K562 (cell line): ENCODE data around the gene PCSK5.

Source experiments
- CTCF ChIP-seq, 3 experiments: IDR thresholded peaks in 2 of 3; conservative IDR thresholded peaks in 1 of 3; 2 replicates each; pipeline ENCODE4 v1.5.1; 2011 to 2012; ENCODE audit warnings: low read length in 3 of 3, mild to moderate bottlenecking in 3 of 3, control low read depth in 2 of 3, improper control_type of control experiment in 1 of 3, inconsistent platforms in 1 of 3, low read depth in 1 of 3, mixed read lengths in 1 of 3, moderate library complexity in 1 of 3; ENCODE audit not compliant: insufficient read depth in 2 of 3
- ETS2 ChIP-seq: IDR thresholded peaks from 2 replicates; pipeline ENCODE4 v1.6.1; 2016; ENCODE audit warnings: borderline replicate concordance, missing genetic modification characterization, mild to moderate bottlenecking, moderate library complexity, missing compliant biosample characterization; ENCODE audit not compliant: poor library complexity, severe bottlenecking
- HIVEP1 ChIP-seq: fragments of 250-450 bp; sonication (Bioruptor Pico); IDR thresholded peaks from 2 replicates; pipeline ENCODE4 v1.4.0; 2020; ENCODE audit warnings: mild to moderate bottlenecking
- JUN ChIP-seq, 2 experiments: sonication (generic) in 1 of 2; formaldehyde crosslinking in 1 of 2; IDR thresholded peaks; 2 replicates each; pipeline versions ENCODE4 v1.6.1 to v1.8.0; 2012 to 2022; ENCODE audit warnings: borderline replicate concordance in 2 of 2, mild to moderate bottlenecking in 2 of 2, improper control_type of control experiment in 1 of 2, low read depth in 1 of 2, low read length in 1 of 2, missing genetic modification reagents in 1 of 2
- RAD21 ChIP-seq, 2 experiments: fragments of 250-450 bp in 1 of 2; fragments of 450-650 bp in 1 of 2; sonication (Bioruptor Pico) in 1 of 2; formaldehyde crosslinking in 1 of 2; IDR thresholded peaks in 1 of 2; conservative IDR thresholded peaks in 1 of 2; 2 replicates each; pipeline versions ENCODE4 v1.4.0 to v1.8.0; 2020 to 2022; ENCODE audit warnings: mild to moderate bottlenecking in 2 of 2, moderate library complexity in 1 of 2
- REST ChIP-seq, 2 experiments: fragments of 450-650 bp; formaldehyde crosslinking in 1 of 2; IDR thresholded peaks; 2 replicates each; pipeline versions ENCODE4 v1.4.0 to v1.6.1; 2014 to 2020; ENCODE audit warnings: mild to moderate bottlenecking in 2 of 2, borderline replicate concordance in 1 of 2, low read depth in 1 of 2
- SMAD2 ChIP-seq: fragments of 150-350 bp; IDR thresholded peaks from 2 replicates; pipeline ENCODE4 v1.6.1; 2014; ENCODE audit warnings: low read depth, mild to moderate bottlenecking, low read length
- TEAD4 ChIP-seq, 2 experiments: sonication (generic) in 1 of 2; formaldehyde crosslinking in 1 of 2; IDR thresholded peaks; 2 replicates each; pipeline versions ENCODE4 v1.6.1 to v1.8.0; 2012 to 2022; ENCODE audit warnings: borderline replicate concordance in 1 of 2, inconsistent platforms in 1 of 2, low read length in 1 of 2, mild to moderate bottlenecking in 1 of 2, missing genetic modification reagents in 1 of 2
- TOE1 ChIP-seq, 2 experiments: fragments of 450-650 bp in 1 of 2; sonication (generic) in 1 of 2; formaldehyde crosslinking in 1 of 2; IDR thresholded peaks; 2 replicates each; pipeline versions ENCODE4 v1.7.1 to v1.8.0; 2016 to 2022; ENCODE audit warnings: borderline replicate concordance in 2 of 2, mild to moderate bottlenecking in 2 of 2, antibody characterized with exemption in 1 of 2, inconsistent platforms in 1 of 2, low read depth in 1 of 2, missing genetic modification reagents in 1 of 2, moderate library complexity in 1 of 2
- YY1 ChIP-seq, 3 experiments: IDR thresholded peaks; 2 replicates each; pipeline ENCODE4 v1.6.1; 2011; ENCODE audit warnings: low read length in 2 of 3, mild to moderate bottlenecking in 2 of 3, moderate library complexity in 2 of 3, borderline replicate concordance in 1 of 3, control low read depth in 1 of 3, low read depth in 1 of 3; ENCODE audit not compliant: insufficient read depth in 3 of 3, insufficient replicate concordance in 2 of 3, control insufficient read depth in 1 of 3, insufficient read length in 1 of 3; ENCODE audit errors: extremely low read depth in 1 of 3
- ZNF184 ChIP-seq: sonication (generic); formaldehyde crosslinking; IDR thresholded peaks from 2 replicates; pipeline ENCODE4 v1.5.0; 2020; ENCODE audit warnings: missing genetic modification reagents
- ZNF217 ChIP-seq: sonication (generic); formaldehyde crosslinking; IDR thresholded peaks from 2 replicates; pipeline ENCODE4 v1.8.0; 2022; ENCODE audit warnings: mild to moderate bottlenecking, missing genetic modification reagents
- ZNF3 ChIP-seq: fragments of 250-450 bp; sonication (Bioruptor Pico); IDR thresholded peaks from 2 replicates; pipeline ENCODE4 v1.5.0; 2021; ENCODE audit warnings: mild to moderate bottlenecking, moderate library complexity
- TF ChIP-seq, protein P1 (sequence below): fragments of 450-650 bp; IDR thresholded peaks from 2 replicates; pipeline ENCODE4 v1.7.0; 2016; ENCODE audit warnings: borderline replicate concordance

DNA sequence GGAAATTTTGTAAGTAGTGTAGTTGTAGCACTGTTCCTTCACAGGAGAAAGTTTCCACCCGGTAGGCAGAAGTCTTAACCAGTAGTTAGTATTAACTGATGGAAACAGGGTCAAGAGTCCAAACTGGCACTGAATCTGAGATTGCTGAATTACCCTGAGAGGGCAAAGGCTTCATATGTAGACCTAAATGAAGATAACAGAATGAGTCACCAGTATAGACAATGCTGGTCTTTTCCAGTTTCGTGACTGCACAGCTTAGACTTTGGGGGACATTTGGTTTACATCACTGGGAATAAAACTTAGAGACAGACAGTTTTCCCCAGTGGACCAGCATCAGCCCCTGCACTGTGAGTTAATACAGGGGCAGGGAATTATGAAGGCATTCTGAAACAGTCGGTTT lies 60.5 kb downstream of the PCSK5 start:
- TF ChIP-seq ZNF184 (no peak), ZNF217 (CRISPR knock-in tag) (no peak), CTCF (IDR thresholded peaks at IDR 0.05 in 2 of 3, conservative IDR thresholded peaks at IDR 0.05 in 1 of 3; ENCODE audit: insufficient read depth in 2 of 3, low read depth in 1 of 3, low read length in 3 of 3) (no peak), HIVEP1 (CRISPR knock-in tag) (no peak), ETS2 (tag) (no peak), SMAD2 (no peak), REST (IDR thresholded peaks at IDR 0.05; ENCODE audit: borderline replicate concordance) (no peak), REST (CRISPR knock-in tag; IDR thresholded peaks at IDR 0.05; ENCODE audit: low read depth) (no peak), ZNF3 (CRISPR knock-in tag) (no peak), RAD21 (CRISPR knock-in tag; conservative IDR thresholded peaks at IDR 0.05 in 1 of 2, IDR thresholded peaks at IDR 0.05 in 1 of 2) (no peak), YY1 (IDR thresholded peaks at IDR 0.05; ENCODE audit: borderline replicate concordance in 1 of 3, control insufficient read depth in 1 of 3, extremely low read depth in 1 of 3, insufficient read depth in 3 of 3, insufficient read length in 1 of 3, insufficient replicate concordance in 2 of 3, low read depth in 1 of 3, low read length in 2 of 3) (no peak), TEAD4 (IDR thresholded peaks at IDR 0.05; ENCODE audit: low read length) (no peak), TEAD4 (CRISPR knock-in tag; IDR thresholded peaks at IDR 0.05; ENCODE audit: borderline replicate concordance) (no peak), JUN (IDR thresholded peaks at IDR 0.05; ENCODE audit: borderline replicate concordance, low read depth, low read length) (no peak), JUN (CRISPR knock-in tag; IDR thresholded peaks at IDR 0.05; ENCODE audit: borderline replicate concordance) (no peak), TOE1 (IDR thresholded peaks at IDR 0.05; ENCODE audit: borderline replicate concordance) (no peak), TOE1 (CRISPR knock-in tag; IDR thresholded peaks at IDR 0.05; ENCODE audit: borderline replicate concordance, low read depth) (no peak)
- TF ChIP-seq, protein P1, sequence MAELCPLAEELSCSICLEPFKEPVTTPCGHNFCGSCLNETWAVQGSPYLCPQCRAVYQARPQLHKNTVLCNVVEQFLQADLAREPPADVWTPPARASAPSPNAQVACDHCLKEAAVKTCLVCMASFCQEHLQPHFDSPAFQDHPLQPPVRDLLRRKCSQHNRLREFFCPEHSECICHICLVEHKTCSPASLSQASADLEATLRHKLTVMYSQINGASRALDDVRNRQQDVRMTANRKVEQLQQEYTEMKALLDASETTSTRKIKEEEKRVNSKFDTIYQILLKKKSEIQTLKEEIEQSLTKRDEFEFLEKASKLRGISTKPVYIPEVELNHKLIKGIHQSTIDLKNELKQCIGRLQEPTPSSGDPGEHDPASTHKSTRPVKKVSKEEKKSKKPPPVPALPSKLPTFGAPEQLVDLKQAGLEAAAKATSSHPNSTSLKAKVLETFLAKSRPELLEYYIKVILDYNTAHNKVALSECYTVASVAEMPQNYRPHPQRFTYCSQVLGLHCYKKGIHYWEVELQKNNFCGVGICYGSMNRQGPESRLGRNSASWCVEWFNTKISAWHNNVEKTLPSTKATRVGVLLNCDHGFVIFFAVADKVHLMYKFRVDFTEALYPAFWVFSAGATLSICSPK: no peak
